ENCODE data around the gene ANKRD13A.

DNA sequence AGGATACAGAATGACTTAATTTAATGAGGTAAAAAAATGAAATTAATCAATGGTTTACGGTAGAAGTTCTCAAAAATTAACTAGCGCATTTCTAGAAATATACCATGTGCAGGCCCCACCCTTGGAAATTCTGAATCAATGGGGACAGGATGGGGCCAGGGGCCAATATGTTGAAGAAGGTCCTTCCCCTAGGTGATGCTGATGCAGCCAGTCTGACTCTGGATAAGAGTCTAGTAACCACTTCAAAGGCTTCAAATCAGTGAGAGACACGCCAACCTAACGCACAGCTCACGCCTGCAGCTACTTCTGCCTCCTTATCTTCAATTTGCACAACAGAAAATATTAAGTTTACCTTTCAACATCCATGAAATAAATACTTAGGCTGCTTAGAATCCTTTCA, 17.9 kb upstream of the ANKRD13A start:
- TF ChIP-seq CTCF (IDR thresholded peaks at IDR 0.05): no peak
- no peak for TF ChIP-seq POLR2A (IDR thresholded peaks at IDR 0.05)
